SU-DHL-6 (cell line): ENCODE data around the gene RARG.

Source experiments
- EZH2phosphoT487 ChIP-seq: fragments of 200-600 bp; sonication (generic), shearing (Covaris generic); conservative IDR thresholded peaks from 2 replicates; pipeline ENCODE4 v1.6.1; 2018; ENCODE audit warnings: mild to moderate bottlenecking, antibody characterized with exemption, low read length, moderate library complexity, mixed read lengths
- TF ChIP-seq, protein P1 (sequence below): fragments of 200-600 bp; sonication (generic); IDR thresholded peaks from one replicate; pipeline ENCODE4 v1.5.1; 2017; ENCODE audit warnings: antibody characterized with exemption, mild to moderate bottlenecking, low read length, moderate library complexity; ENCODE audit not compliant: insufficient read depth, poor library complexity, severe bottlenecking

DNA sequence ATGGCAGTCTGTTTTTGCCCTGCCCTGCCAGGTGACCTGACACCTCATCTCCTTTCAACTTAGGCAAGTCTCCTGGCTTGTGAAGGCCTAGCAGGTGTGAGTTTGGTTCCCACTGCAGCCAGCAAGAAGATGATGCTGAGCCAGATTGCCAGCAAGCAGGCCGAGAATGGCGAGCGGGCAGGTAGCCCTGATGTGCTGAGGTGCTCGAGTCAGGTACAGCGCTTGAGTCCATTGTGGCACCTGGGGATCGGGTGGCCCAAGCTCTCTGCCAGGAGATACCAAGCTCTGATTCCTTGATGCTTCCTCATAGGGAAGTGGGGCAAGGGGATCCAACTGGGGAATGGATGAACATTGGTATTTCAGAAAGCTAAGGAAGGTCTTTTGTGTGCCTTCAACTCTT lies 47.2 kb downstream of the RARG start:
- TF ChIP-seq, protein P1, sequence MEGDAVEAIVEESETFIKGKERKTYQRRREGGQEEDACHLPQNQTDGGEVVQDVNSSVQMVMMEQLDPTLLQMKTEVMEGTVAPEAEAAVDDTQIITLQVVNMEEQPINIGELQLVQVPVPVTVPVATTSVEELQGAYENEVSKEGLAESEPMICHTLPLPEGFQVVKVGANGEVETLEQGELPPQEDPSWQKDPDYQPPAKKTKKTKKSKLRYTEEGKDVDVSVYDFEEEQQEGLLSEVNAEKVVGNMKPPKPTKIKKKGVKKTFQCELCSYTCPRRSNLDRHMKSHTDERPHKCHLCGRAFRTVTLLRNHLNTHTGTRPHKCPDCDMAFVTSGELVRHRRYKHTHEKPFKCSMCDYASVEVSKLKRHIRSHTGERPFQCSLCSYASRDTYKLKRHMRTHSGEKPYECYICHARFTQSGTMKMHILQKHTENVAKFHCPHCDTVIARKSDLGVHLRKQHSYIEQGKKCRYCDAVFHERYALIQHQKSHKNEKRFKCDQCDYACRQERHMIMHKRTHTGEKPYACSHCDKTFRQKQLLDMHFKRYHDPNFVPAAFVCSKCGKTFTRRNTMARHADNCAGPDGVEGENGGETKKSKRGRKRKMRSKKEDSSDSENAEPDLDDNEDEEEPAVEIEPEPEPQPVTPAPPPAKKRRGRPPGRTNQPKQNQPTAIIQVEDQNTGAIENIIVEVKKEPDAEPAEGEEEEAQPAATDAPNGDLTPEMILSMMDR: no peak
- no peak for TF ChIP-seq EZH2phosphoT487
